Measurements from ENCODE around the gene TUFT1.

- TF ChIP-seq, protein P1, sequence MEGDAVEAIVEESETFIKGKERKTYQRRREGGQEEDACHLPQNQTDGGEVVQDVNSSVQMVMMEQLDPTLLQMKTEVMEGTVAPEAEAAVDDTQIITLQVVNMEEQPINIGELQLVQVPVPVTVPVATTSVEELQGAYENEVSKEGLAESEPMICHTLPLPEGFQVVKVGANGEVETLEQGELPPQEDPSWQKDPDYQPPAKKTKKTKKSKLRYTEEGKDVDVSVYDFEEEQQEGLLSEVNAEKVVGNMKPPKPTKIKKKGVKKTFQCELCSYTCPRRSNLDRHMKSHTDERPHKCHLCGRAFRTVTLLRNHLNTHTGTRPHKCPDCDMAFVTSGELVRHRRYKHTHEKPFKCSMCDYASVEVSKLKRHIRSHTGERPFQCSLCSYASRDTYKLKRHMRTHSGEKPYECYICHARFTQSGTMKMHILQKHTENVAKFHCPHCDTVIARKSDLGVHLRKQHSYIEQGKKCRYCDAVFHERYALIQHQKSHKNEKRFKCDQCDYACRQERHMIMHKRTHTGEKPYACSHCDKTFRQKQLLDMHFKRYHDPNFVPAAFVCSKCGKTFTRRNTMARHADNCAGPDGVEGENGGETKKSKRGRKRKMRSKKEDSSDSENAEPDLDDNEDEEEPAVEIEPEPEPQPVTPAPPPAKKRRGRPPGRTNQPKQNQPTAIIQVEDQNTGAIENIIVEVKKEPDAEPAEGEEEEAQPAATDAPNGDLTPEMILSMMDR (IDR thresholded peaks at IDR 0.05): no peak
- TF ChIP-seq POLR2A (IDR thresholded peaks at IDR 0.05): no peak
These were observed 31.3 kb upstream of the TUFT1 start for GRCh38 chr1:151508833-151509232.
